IPS DF 4.7 (cell line): ENCODE results near the gene APOLD1.
"Not testable (repeated sequence)": the region's sequence is repeated elsewhere in the genome, so short reads cannot be mapped to it uniquely, and the experiment has no call there.

Source experiments
- DNase-seq: peaks from one replicate; pipeline ENCODE4 v3.0.0-alpha.2; 2013; ENCODE audit warnings: low spot score; ENCODE audit errors: extremely low read depth

APOLD1 gene

DNA sequence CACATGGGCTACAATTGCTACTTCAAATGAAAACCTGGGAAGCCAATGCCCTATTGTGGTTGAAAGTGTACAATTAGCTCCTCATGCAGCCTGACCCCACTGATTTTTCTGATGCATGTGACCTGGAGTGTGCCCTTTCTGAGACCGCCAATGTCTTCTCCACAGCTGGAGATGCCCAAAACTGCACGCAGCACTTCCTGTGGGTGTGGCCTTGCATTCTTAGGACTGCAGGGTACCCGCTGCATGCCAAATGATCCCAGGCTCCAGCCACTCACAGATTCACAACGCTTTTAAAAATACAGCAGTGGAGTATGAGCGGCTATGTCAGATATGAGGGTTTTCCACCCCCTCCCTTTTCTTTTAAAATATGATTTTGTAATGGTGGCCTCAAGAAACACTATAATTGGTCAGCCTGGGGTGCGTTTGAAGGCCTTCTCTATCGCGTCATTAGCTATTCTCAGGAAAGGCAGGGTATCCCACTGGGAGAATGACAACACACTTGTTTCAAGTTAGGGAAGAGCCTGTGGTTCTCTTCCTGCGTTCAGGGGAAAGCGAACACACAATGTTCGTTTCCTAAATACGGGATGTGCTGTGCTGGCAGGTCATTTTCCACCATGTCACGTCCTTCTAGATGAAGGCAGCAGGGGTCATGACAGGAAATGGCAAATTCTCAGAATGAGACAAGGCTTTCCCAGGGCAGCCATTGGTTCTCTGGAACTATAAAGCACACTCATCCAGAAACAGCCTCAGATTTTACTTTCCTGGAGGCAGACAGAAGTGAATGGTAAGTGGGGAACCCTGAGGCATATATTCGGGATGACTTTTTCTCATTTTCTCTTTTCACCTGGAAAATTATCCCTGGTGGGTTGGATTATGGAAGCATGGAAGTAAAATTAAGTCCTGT is at the start of gene APOLD1:
TSS of gene APOLD1 (plus strand) at position 749 of the 904 bp plus-strand sequence. CDS start at position 782, 33 bp downstream.
- DNase-seq: no peak

DNA sequence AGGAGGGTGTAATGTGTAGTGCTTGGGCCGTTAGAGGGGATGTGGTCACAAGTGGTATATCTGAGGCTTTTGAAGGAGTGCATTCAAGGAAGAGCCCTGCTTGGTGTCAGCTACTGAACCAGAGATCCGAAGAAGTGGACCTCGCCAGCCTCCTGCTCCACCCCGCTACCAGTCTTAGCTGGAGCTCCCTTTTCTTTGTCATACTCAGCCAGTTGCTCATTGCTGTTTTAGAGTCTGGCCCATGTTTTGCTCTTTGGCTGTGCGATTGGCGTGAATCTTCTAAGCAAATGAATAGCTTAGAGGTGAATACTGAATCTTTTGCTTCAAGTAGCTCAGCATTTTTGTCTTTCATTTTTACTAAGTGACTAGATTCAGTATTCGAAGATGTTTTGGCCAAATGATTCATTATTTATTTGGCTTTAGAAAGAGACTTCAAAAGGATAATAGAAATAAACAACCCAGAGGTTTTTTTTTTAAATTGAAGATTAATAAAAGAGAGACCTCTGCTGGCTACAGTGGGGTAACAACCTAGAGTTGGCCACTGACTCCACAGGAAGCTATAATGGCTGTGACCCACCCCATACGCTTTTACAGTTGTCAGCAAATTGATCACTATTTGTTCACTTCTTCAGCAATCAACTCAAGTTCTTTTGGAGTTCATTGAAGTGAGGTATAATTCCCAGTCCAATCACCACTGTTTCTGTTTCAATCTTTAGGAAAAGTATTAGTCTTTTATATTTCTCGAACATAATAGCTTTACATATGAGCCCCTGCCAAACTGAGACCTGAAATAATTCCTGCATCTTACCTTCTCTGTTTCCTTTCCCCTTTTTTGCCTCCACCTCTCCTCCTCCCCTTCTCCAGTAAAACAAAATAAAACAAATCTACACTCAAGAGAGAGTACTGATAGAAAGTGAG is 48.4 kb upstream of the APOLD1 start:
- no peak for DNase-seq

- not testable (repeated sequence) for DNase-seq
These were observed 47.3 kb upstream of the APOLD1 start for GRCh38 chr12:12738152-12738551.

DNA sequence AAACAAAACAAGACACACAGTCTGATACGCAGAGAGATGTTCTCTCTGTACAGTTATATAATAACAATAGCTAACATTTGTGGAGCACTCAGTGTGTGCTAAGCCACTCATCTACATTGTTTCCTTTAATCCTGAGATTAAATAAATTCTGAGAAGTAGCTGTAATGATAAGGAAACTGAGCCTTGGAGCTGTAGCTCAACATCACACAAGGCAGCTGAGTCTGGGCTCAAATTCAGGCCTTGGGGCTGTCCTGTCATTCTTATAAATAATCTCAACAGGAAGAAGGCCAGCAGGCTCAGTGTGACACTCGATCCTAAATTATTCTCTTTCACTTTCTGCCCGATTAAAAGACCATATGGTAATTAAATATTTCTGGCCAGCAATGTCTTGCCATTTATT is 43.8 kb upstream of the APOLD1 start:
- no peak for DNase-seq

DNA sequence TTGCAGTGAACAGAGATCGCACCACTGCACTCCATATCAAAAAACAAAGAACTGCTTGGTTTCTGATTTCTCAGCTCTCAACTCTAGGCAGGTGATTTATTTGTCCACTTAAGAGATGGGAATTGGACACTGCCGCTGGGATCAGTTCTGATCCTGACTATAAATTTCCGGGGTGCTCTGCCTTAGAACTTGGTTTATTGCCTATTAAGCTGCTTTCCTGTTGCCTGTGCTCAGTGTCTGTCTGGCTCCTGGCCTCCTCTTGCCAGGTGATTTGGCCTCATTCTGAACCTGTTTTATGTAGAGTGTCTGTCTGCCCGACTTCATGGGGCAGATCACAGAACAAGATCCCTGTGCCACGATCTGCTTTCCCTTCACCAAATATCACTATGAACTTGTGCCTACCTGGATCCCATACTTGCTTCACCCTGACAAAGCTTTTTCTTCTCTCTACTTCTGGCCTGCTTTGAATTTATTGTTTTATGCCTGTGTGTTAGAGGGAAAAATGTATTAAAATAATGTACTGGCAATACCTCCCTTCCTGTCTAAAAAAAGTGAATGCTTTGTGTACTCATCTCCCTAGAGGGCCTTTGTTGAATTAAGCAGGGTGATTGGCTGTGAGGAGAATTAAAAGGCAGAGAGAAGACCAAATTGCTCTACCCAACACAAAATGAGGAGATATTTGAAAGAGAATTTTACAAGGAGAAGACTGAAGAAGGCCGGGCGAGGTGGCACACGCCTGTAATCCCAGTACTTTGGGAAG is 40.7 kb upstream of the APOLD1 start:
- no peak for DNase-seq

DNA sequence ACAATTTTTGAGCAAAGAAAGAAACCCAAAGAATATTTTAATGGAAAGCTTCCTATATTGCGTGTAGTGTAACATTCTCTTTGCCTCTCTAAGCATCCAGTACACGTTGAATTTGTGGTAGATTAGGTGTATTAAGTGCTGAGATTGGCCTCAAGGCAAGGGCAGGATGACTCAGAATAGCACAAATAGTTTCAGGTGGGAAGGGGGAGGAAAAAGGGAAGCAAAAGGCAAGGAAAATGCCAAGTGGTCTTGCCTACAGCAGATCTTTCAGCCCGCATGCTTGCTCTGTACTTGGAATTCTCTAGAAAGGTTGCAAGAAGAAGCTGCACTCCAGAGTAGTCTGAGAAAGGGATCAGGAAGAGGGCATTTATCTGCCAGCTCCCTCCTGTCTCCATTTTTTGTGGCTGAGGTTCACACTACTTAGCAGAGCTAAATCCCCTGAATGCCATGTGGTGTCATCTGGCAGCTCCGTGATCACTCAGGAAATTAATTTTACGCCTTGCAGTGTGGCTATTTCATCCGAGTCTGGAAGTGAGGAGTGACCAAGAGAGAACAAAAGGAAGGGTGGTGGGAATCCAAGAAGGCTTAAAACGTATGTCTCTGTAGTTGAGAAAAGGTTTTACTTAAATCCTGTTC is 39.8 kb upstream of the APOLD1 start:
- DNase-seq: no peak

GRCh38 chr12:12747278-12747677 is 38.2 kb upstream of the APOLD1 start:
- no peak for DNase-seq

GRCh38 chr12:12748044-12748443 is 37.4 kb upstream of the APOLD1 start:
- DNase-seq: no peak

DNA sequence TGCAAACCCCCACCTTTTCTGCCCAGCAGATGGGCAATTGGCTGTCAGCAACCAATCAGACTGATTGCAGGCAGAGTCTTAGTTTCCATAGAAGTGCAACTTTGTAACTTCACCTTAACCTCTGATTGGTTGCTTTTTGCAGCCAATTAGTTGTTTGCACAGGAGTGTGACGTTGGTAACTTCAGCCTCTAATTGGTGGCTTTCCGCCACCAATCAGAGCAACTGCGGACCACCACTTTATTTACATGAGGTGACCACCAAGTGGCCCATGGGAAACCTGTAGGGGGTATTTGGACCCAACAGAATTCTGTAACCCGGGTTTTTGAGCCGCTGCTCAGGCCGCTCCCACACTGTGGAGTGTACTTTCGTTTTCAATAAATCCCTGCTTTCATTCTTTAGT is 36.0 kb upstream of the APOLD1 start:
- no peak for DNase-seq

GRCh38 chr12:12755923-12756322 is 29.5 kb upstream of the APOLD1 start:
- no peak for DNase-seq

DNA sequence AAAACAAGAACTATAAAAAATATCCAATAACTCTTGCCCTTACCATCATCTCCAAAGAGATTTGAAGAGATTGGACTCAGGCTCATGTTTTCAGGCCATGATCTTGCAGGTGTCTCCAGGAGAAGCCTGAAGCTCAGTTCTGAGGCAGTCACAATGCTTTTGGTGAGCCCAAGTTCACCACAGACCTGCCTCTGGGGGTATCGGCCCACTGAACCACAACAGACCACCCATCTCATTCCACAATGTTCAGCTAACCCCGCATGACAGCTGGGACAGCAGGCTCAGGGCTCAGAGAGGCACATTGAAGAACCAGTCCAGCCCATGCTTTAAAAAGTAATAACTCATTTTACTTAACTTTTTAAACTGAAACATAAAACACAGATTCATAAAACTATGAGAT is 28.3 kb upstream of the APOLD1 start:
- DNase-seq: no peak

DNA sequence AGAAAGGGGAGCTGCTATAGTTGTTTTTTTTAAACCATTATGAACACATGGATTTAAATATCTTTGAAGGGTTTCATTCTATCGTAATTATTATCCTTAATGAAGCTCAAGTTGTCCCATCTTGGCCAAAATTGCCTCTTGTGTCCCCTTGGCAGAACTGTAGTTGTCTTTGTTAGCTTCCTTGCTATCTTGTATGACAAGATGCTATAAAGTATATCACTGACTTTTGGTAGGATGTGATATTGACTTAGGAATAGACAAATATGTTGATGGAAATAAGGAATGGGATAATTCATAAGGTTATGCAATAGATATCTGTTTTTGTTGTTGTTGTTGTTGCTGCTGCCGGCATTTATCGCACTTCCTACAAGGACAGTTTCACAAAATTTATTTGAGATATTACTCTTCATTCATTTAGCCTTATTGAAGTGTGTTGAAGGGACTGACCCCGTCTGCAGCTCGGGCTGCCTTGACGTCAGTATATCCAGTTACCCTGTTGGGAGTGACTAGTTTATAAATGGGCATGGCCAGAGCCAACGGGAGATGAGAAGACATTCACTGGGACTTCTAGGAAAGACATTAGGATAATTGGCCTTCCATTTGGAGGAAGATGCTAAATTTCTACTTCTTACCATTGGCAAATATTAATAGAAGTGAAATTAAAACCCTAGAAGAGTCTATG is 26.1 kb upstream of the APOLD1 start:
- no peak for DNase-seq

- DNase-seq: no peak
These were observed 20.6 kb upstream of the APOLD1 start for GRCh38 chr12:12764824-12765223.

GRCh38 chr12:12770262-12770661 is 15.2 kb upstream of the APOLD1 start:
- DNase-seq: no peak

DNA sequence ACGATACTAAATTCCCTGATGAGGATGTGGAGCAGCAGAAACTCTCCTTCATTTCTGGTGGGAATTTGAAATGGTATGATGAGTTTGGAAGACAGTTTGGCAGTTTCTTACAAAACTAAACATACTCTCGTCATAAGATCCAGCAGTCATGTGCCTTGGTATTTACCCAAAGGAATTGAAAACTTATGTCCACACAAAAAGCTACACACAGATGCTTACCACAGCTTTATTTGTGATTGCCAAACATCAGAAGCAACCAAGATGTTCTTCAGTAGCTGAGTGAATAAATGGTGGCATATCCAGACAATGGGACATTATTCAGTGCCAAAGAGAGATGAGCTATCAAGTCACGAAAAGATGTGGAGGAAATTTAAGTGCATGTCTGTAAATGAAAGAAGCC is 10.7 kb upstream of the APOLD1 start:
- DNase-seq: no peak

GRCh38 chr12:12776261-12776660 is 9.2 kb upstream of the APOLD1 start:
- DNase-seq: no peak

GRCh38 chr12:12777092-12777491 is 8.4 kb upstream of the APOLD1 start:
- DNase-seq: no peak

DNA sequence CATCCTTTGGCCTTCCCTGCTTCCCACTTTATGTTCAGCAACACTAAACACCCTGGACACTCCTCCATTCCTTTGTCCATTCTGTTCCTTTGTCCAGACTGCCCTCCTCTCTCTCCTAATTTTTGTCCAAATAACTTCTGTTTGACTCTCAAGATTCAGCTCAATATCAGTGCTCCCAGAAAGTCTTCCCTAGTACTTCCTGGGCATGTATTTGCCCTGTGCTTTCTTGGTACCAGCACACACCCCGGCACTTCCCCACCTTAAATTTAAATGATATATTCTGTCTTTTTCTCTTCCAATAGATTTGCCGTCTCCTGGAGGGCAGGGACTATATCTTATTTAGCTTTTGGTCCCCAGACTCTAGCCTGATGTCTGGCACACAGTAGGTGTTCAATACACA is 6.5 kb upstream of the APOLD1 start:
- no peak for DNase-seq

DNA sequence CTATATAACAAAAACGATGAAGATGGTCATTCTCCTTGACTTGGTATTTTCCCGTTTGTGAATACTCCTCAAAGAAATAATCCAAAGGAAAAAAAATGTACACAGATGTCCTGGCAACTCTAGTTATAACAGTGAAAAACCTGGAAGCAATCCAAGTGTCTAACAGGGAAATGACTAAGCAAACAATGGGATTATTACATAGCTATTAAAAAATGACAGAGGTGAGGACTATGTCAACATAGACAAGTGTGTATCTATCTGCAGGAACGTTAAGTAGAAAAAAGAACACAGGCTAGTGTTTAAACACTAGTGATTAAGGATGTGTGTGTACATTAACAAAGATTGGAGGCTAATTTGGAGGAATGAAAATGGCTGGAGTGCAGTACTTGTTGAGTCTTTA is 5.9 kb upstream of the APOLD1 start:
- DNase-seq: no peak

GRCh38 chr12:12784116-12784515 is 1.3 kb upstream of the APOLD1 start:
- no peak for DNase-seq

DNA sequence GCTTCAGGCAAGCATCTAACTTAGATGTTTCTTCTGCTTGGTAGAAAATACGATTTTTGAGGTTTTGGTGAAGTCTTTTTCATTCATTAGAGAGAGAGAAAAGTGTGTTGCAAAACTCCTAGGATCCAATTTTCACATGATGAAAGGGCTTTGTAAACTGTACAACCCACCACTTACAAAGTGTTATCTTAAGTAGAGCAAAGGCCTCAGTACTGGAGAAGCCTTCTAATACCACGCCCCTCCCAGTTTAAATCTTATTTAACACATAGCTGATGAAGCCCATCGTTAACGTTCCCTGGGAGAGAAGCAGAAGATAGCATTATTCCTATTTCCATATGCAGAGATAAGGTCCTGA is 869 bp downstream of the APOLD1 start:
- DNase-seq: no peak
